ENCODE data around the gene RTP1.
"Not testable (repeated sequence)": the region's sequence is repeated elsewhere in the genome, so short reads cannot be mapped to it uniquely, and the experiment has no call there.

The RTP1 gene

DNA sequence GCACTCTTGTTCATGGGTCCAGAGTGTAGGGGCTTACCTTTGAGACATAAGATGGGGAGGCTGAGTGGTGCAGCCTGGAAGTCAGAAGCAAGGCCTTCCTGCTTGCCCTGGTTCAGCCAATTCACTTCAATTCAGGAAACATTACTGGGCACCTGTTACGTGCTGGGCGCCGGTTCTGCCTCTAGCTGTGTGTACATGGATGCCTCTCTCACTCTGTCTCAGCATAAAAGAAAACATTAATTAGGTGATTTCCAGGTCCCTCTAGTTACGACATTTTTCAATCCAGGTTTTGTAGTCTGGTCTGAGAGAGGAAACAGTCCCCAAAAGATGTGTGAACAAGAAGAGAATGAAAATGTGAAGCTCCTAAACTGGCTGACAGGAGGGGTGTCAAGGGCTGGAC, 1.2 kb downstream of the RTP1 start:
- Histone ChIP-seq H3K36me3 (ENCODE audit: control insufficient read depth, insufficient read depth, low read length) (no peaks in the 10 kb centered on the region), H3K4me3 (replicated peaks; ENCODE audit: low read depth, low read length) (no peak overlapping the region), H3K27me3 (replicated peaks; ENCODE audit: control insufficient read depth, insufficient read depth, low read length) (no peaks in the 10 kb centered on the region; the same call in 1 of the 2 replicates)
- TF ChIP-seq, protein P1, sequence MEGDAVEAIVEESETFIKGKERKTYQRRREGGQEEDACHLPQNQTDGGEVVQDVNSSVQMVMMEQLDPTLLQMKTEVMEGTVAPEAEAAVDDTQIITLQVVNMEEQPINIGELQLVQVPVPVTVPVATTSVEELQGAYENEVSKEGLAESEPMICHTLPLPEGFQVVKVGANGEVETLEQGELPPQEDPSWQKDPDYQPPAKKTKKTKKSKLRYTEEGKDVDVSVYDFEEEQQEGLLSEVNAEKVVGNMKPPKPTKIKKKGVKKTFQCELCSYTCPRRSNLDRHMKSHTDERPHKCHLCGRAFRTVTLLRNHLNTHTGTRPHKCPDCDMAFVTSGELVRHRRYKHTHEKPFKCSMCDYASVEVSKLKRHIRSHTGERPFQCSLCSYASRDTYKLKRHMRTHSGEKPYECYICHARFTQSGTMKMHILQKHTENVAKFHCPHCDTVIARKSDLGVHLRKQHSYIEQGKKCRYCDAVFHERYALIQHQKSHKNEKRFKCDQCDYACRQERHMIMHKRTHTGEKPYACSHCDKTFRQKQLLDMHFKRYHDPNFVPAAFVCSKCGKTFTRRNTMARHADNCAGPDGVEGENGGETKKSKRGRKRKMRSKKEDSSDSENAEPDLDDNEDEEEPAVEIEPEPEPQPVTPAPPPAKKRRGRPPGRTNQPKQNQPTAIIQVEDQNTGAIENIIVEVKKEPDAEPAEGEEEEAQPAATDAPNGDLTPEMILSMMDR (IDR thresholded peaks at IDR 0.05; ENCODE audit: insufficient read depth, low read length, poor library complexity, severe bottlenecking) = no peak
- no peak for DNase-seq (ENCODE audit: extremely low read depth, insufficient read length)

GRCh38 chr3:187199463-187200050, 2.3 kb downstream of the RTP1 start:
- DNase-seq (ENCODE audit: extremely low read depth, insufficient read length); H3K36me3 ChIP-seq (ENCODE audit: control insufficient read depth, insufficient read depth, low read length); H3K27me3 ChIP-seq (replicated peaks; ENCODE audit: control insufficient read depth, insufficient read depth, low read length); H3K4me3 ChIP-seq (replicated peaks; ENCODE audit: low read depth, low read length): not testable (repeated sequence)

GRCh38 chr3:187205683-187206082, 8.4 kb downstream of the RTP1 start:
- Histone ChIP-seq H3K4me3 (replicated peaks; ENCODE audit: low read depth, low read length) (no peak overlapping the region), H3K27me3 (replicated peaks; ENCODE audit: control insufficient read depth, insufficient read depth, low read length) (no peaks in the 10 kb centered on the region; the same call in none of the 2 replicates), H3K36me3 (ENCODE audit: control insufficient read depth, insufficient read depth, low read length) (no peaks in the 10 kb centered on the region)
- TF ChIP-seq, protein P1 (IDR thresholded peaks at IDR 0.05; ENCODE audit: insufficient read depth, low read length, poor library complexity, severe bottlenecking) = no peak
- no peak for DNase-seq (ENCODE audit: extremely low read depth, insufficient read length)

DNA sequence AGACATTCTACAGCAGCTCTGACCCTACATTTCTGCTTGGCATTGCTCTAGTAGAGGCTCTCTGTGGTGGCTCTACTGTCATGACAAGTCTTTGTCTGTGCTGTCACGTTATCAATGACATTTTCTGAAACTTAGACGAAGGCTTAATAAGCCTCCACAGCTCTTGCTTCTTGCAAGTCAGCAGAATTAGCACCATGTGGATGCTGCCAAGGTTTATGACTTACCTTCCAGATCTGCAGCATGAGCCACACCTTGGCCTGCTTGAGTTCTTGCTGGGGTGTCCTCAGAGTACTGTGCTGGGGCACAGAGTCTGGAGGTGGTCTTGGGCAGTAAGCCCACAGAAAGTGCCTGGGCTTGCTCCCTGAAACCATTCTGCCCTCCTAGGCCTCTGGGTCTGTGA, 9.8 kb downstream of the RTP1 start:
- TF ChIP-seq, protein P1 (IDR thresholded peaks at IDR 0.05; ENCODE audit: insufficient read depth, low read length, poor library complexity, severe bottlenecking) = no peak
- H3K27me3 ChIP-seq (replicated peaks; ENCODE audit: control insufficient read depth, insufficient read depth, low read length) = no peaks in the 10 kb centered on the region; the same call in none of the 2 replicates

DNA sequence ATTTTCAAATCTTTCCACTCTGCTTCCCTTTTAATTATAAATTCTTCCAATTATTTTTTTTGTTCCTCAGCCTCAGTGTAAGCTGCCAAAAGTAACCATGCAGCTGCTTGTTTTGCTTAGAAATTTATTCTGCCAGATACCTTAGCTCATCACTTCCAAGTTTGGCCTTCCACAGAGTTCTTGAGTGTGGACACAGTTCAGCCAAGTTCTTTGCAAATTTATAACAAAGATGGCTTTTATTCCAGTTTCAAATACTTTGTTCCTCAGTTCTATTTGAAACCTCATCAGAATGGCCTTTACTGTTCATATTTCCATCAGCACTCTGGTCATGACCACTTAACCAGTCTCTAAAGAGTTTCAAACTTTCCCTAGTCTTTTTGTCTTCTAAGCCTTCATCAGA, 10.3 kb downstream of the RTP1 start:
- no peak overlapping the region for H3K4me3 ChIP-seq (replicated peaks; ENCODE audit: low read depth, low read length)
- TF ChIP-seq, protein P1 (IDR thresholded peaks at IDR 0.05; ENCODE audit: insufficient read depth, low read length, poor library complexity, severe bottlenecking) = no peak
- no peaks in the 10 kb centered on the region; the same call in none of the 2 replicates for H3K27me3 ChIP-seq (replicated peaks; ENCODE audit: control insufficient read depth, insufficient read depth, low read length)
- DNase-seq (ENCODE audit: extremely low read depth, insufficient read length) = no peak
- H3K36me3 ChIP-seq (ENCODE audit: control insufficient read depth, insufficient read depth, low read length) = no peaks in the 10 kb centered on the region

More for the DNA sequence above, 9.8 kb downstream of the RTP1 start:
- no peak for DNase-seq (ENCODE audit: extremely low read depth, insufficient read length)
- Histone ChIP-seq H3K4me3 (replicated peaks; ENCODE audit: low read depth, low read length) (no peak overlapping the region), H3K36me3 (ENCODE audit: control insufficient read depth, insufficient read depth, low read length) (no peaks in the 10 kb centered on the region)

GRCh38 chr3:187208159-187208558, 10.9 kb downstream of the RTP1 start:
- Histone ChIP-seq H3K27me3 (replicated peaks; ENCODE audit: control insufficient read depth, insufficient read depth, low read length) (no peaks in the 10 kb centered on the region; the same call in none of the 2 replicates), H3K4me3 (replicated peaks; ENCODE audit: low read depth, low read length) (no peak overlapping the region), H3K36me3 (ENCODE audit: control insufficient read depth, insufficient read depth, low read length) (no peaks in the 10 kb centered on the region)
- TF ChIP-seq, protein P1 (IDR thresholded peaks at IDR 0.05; ENCODE audit: insufficient read depth, low read length, poor library complexity, severe bottlenecking) = no peak
- no peak for DNase-seq (ENCODE audit: extremely low read depth, insufficient read length)

All from GM06990 (cell line).